Cardiac fibroblast (primary cell): ENCODE measurements around the gene SH2D5.
"Not testable (repeated sequence)": the region's sequence is repeated elsewhere in the genome, so short reads cannot be mapped to it uniquely, and the experiment has no call there.

Experiments
- DNase-seq, 2 donors: peaks; one replicate each; pipeline versions ENCODE4 v3.0.0 to v3.0.0-alpha.2; 2010; ENCODE audit warnings: low read depth in 2 of 2
- H3K4me3 ChIP-seq, 2 donors: replicated peaks in 1 of 2; 1 replicate in 1 of 2; 2 replicates in 1 of 2; pipeline ENCODE4 v1.5.1; 2011; ENCODE audit warnings: low read depth in 2 of 2, low read length in 2 of 2, mild to moderate bottlenecking in 2 of 2, moderate library complexity in 1 of 2
- CTCF ChIP-seq: IDR thresholded peaks from one replicate; pipeline ENCODE4 v1.5.1; 2011; ENCODE audit warnings: low read depth, mild to moderate bottlenecking, low read length, inconsistent platforms

Gene SH2D5

DNA sequence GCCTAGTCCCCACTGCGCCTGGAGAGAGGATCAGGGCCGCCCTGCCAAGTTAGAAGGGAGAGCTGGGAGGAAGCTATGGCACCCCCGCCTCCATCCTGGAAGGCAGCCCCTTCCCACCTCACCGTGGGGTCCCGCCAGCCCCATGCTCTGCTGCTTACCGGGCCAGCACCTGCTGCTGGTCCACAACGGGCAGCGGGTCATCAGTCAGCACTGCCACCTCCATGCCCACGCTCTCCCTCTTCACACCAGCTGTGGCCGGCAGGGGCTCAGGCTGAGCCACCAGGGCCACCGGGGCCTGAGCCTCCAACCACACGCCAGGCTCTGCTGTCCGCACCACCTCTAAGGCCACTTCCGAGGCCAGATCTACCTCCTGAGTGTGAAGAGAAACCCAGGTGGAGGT, 47.9 kb downstream of the SH2D5 start:
- no peak overlapping the region for H3K4me3 ChIP-seq
- no peak for DNase-seq
- no peak for TF ChIP-seq CTCF

DNA sequence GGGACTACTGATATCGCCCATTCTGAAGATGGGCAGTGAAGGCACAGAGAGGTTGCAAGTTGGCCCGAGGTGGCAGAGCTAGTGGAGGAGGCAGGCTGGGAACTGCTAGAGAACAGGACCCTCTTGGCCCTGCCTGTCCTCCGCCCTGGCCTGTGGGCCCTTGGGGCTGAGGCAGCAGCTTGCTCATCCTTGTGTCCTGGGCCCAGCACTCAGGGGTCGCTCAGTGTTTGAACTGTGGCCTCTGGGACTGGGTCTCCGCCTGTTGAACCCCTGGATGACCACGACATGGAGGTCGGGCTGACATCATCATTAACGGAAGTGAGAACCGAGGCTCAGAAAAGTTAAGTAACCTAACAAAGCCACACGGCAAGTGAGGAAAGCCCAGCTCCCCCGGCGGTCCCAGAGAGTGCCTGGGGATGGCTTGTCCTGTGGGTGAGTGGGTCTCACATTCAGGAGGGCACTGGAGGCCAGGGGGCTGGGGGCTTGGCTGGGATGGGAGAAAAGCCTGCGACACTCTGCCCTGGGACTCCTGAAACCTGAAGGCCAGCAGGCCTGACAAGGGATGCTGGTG, 48.4 kb downstream of the SH2D5 start:
- H3K4me3 ChIP-seq: no peak overlapping the region
- DNase-seq: no peak
- no peak for TF ChIP-seq CTCF

GRCh38 chr1:20683614-20684013, 48.9 kb downstream of the SH2D5 start:
- no peak for DNase-seq
- TF ChIP-seq CTCF: no peak
- no peak overlapping the region for H3K4me3 ChIP-seq

DNA sequence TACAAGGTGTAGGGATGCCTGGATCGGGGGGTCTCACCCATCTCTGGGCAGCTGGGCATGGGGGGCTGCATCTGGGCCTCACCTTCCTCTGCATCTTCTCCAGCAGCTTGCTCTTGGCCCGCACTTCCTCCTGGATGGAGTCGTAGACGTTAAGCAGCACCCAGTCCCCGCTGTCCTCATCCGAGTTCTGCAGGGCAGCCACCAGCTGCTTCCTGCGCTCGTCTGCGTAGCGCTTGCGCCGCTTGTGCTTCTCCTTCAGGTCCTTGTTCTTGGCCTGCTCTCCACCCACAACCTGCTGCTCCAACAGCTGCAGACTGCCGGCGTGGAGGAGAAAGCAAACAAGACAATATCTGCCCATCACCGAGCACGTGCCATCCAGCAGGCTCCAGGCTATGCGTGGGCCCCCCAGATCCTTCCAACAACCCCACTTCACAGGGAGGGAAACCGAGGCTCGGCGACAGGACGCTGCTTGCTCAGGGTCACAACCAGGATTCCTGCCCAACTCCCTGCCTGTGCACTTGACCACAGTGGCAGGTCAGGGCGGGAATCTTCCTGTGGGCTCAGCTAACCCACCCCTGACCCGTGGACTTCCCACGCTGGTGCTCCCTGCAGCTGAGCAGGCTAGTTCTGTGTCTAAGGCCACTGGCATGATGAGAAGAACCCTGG, 49.8 kb downstream of the SH2D5 start:
- DNase-seq: no peak
- no peak for TF ChIP-seq CTCF
- no peak overlapping the region for H3K4me3 ChIP-seq

- TF ChIP-seq CTCF: no peak
- no peak overlapping the region for H3K4me3 ChIP-seq
- no peak for DNase-seq
Measured at GRCh38 chr1:20681999-20682398, 50.5 kb downstream of the SH2D5 start.

GRCh38 chr1:20680269-20680668, 52.2 kb downstream of the SH2D5 start:
- H3K4me3 ChIP-seq: no peak overlapping the region
- no peak for TF ChIP-seq CTCF

GRCh38 chr1:20678599-20678998, 53.9 kb downstream of the SH2D5 start:
- TF ChIP-seq CTCF: no peak
- H3K4me3 ChIP-seq: no peak overlapping the region
- no peak for DNase-seq

More at GRCh38 chr1:20680269-20680668, 52.2 kb downstream of the SH2D5 start:
- no peak for DNase-seq

DNA sequence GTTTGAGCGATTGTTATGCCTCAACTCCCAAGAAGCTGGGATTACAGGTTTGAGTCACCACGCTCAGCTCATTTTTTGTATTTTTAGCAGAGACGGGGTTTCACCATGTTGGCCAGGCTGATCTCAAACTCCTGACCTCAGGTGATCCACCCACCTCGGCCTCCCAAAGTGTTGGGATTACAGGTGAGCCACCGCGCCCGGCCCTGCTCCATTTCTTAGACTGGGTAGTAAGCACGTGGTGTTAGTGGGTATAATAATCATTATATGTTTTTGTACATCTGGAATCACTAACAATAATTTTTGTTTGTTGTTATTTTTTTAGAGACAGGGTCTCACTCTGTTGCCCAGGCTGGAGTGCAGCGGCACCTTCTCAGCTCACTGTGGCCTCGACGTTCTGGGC, 58.9 kb downstream of the SH2D5 start:
- DNase-seq, H3K4me3 ChIP-seq: not testable (repeated sequence)
